Activated CD4-positive, alpha-beta T cell treated with anti-CD3 and anti-CD28 coated beads, Interleukin-2, amount 50 U/mL, for 48 hours (primary cell): ENCODE measurements around the gene TTC7B.

Source experiments
- DNase-seq, 2 experiments: peaks; one replicate each; pipeline ENCODE4 v3.0.0-alpha.2; 2020

The TTC7B gene

GRCh38 chr14:90500665-90501370, 315.4 kb downstream of the TTC7B start:
- DNase-seq, result no peak

DNA sequence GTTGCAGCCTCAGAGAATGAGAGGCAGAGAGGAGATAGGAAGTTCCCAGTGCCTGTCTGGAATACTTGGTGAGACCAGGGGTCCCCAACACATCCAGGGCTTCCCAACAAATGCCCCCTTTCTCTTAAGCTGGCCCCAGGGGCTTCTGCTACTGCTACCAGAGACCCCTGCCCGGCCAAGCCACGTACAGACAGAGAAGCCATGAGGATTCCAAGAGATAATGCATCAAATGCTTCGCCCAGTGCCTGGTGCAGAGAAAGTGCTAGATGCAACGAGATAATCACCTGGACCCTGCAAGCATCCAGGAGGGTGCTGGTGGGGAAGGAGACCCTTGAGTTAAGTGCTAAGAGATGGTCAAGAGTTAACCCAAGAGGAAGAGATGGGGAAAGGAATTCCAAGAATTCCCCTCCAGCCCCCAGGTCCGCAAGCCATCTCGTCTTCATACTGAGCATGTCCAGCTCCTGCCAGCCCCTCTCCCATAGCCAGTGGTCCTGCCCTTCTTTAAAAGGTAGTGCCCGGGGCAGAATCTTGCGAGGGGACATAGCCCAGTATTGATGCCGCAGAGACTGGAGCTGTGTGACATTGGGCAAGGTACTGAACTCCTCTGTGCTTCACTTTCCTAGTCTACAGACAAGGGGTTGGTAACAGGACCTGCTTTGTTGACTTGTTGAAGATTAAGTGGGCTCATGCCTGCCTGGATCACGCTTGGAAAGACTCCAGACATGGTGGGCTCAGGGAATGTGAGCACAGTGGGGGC, 316.1 kb downstream of the TTC7B start:
- no peak for DNase-seq

- no peak for DNase-seq
These were observed 317.1 kb downstream of the TTC7B start for GRCh38 chr14:90499121-90499520.

- no peak for DNase-seq
These were observed 318.0 kb downstream of the TTC7B start for GRCh38 chr14:90498198-90498597.

- no peak for DNase-seq
These were observed 319.9 kb downstream of the TTC7B start for GRCh38 chr14:90496379-90496778.

DNA sequence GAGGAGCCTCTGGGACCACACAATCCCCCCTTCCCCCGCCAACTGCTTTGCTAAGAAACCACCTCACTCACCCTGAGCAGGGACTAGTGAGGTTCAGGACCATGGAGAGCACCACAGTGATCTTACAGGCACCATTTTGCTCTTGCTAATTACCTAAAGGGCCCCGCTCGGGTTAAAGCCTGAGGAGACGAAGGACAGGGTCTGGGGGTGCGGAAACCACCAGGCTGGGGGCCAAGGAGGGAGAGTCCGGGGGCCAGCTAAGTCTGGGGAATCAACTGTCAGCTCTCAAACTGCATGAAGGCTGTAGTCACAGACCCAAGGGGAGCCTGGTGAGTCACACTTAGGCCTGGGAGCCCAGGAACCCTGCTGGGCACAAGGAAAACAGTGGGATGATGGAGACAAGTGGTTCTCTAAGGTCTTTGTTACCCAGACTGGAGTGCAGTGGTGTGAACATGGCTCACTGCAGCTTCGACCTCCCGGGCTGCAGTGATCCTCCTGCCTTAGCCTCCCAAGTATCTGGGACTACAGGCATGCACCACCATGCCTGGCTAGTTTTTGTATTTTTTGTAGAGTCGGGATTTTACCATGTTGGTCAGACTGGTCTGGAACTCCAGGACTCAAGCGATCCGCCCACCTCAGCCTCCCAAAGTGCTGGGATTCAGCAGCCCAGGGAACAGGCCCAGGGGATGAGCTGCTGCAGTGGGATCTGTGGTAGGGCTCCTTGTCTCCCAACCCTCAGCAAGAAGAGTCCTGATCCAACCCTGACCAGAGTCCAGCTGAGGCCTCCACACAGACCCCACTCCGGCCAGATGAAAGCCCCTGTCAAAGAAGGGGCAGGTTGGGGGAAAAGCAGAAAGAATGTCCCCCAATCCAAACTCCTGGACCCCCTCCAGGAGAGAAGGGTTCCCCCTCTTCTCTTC, 320.6 kb downstream of the TTC7B start:
- peak; percentile 24 to 43 for DNase-seq

DNA sequence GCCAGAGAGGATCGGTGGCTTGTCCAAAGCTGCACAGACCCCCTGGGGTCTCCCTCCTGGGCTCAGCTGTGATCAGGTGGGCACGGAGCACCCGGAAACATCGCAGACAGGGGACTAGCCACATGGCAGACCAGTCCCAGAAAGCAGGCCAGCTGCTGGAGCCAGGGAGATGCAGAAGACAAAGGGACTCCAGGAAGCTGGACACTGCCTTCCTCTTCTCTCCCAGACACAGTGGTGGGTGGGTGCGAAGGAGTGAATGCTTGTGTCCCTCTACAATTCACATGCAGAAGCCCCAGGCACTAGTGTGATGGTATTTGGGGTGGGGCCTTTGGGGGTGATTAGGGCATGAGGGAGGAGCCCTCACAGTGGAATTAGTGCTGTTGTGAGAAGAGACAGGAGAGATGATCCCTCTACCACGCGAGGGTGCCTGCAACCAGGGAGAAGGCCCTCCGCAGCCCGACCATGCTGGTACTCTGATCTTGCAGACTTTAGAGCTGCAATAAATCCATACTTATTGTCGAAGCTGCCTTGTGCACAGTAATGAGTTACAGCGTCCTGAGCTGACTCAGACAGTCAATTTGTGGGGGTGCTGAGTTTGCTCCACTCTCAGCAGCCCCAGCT, 324.2 kb downstream of the TTC7B start:
- DNase-seq, result no peak

DNA sequence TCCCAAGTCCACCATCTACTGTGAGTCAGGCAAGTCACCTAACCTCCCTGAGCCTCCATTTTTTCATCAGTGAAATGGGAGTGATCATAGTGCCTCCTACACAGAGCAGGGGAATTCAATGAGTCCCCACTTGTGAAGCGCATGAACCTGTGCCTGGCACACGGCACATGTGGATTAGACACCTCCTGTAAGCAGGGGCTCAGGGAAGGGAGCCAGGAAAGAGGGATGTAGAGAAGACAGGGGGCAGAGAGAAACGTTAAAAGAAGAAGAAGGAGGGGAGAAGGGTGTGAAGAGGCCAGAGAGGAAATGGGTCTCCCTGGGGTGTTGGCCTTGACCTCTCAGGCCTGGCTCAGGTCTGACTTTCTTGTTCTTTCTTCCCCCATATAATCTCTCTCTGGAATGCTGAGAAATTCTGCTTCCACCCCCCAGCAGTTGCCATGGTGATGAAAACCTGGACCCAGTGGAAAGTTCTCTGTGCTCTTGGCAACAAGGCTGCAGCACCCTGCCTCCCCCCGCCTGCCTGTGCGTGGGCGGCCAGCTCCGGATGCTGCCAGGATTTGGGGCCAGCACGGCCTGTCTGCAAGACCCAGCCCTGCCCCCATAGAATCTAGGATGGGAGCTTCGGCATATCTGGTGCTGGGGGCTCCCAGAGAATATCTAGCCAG, 324.9 kb downstream of the TTC7B start:
- DNase-seq, result no peak

DNA sequence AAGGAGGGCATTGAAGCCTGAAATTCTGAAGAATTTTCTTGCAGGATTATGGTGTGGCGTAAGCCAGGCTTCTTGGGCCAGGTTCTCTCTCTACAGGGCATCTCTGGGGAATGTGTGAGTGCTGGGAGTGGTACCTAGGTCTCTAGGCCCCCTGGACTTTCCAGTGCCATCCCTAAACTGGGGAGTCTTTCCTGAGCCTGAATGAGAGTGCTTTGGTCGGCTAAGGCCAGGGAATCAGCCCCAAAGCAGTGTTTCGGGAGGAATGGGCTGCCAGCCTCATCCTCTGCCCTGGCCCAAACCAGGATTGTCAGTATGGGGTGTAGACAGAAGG, 325.5 kb downstream of the TTC7B start:
- no peak for DNase-seq

DNA sequence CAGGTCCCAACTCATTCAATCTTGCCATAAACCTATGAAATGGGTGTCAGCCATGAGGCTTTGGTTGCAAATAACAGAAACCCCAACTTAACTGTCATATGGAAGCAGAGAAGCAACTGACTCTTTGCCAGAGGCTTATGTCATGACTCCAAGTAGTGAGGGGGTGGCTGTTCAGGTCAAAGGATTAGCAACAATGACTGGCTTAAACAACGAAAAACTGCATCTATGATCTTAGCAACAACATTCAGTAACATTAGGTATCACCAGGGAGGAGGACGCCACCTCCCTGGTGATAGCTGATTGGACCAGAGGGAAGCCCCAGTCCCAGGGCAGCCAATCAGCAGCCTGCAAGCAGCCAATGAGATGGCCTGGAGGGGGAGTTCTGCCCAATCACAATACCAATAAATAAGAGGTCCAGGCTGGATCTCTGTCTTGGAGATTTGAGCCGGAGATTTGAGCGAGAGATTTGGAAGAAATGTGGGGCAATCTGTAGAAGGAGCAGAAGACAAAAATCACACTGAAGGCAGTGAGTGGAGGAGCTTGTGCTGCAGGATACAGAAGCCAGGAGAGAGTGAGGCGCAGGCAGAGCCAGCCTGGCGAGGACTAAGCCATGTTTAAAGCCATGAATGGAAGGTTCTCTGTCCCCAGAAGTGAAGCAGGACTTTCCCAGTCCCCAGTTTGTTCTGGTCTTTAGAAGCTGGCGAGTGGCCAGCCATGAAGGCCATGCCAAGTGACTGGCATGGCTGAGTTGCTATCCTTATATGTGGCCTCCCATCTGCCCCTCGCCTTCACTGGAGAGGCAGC, 326.1 kb downstream of the TTC7B start:
- DNase-seq, result no peak

GRCh38 chr14:90489306-90489705, 326.9 kb downstream of the TTC7B start:
- no peak for DNase-seq

GRCh38 chr14:90488256-90488655, 328.0 kb downstream of the TTC7B start:
- DNase-seq, result no peak

- DNase-seq, result no peak
These were observed 328.8 kb downstream of the TTC7B start for GRCh38 chr14:90487462-90487861.

DNA sequence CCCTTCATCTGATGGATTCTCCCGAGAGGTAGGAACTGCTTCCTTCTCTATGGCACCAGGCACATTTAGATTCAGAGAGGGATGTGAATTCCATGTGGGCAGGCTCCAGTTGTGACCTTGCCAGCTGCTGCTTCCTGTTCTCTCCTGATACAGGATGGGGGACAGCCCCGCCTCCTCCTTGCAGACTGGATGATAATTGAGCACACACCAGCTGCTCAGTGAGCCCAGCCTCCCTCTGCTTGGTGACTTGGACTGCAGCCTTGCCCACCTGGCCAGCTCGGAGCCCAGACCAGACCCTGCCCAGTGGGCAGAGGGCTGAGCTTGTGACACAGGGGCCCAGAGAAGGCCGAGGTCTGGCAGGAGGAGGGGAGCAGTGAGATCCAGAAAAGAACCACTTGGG, 329.2 kb downstream of the TTC7B start:
- DNase-seq, result no peak

- DNase-seq, result no peak
These were observed 331.9 kb downstream of the TTC7B start for GRCh38 chr14:90484291-90484690.

DNA sequence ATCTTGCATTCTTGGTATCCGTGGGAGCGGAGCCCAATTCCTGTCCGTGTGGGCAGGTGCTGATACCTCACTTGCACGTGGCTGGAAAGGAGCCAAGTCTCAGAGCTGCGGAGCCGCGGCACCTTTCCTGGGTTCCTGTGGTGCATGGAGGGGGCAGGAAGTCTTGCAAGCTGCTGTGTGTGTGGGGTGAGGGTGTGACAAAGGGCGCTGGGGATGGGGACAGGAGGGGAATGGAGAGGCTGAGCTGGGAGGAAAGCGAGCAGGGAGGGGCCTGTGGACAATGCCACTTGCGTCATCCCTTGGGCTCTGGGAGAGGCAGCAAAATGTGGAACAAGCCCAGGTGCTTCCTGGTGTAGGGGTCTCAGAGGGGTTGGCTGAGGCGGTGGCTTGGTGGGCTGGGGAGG, 332.7 kb downstream of the TTC7B start:
- DNase-seq, result peak; percentile 9 to 17

DNA sequence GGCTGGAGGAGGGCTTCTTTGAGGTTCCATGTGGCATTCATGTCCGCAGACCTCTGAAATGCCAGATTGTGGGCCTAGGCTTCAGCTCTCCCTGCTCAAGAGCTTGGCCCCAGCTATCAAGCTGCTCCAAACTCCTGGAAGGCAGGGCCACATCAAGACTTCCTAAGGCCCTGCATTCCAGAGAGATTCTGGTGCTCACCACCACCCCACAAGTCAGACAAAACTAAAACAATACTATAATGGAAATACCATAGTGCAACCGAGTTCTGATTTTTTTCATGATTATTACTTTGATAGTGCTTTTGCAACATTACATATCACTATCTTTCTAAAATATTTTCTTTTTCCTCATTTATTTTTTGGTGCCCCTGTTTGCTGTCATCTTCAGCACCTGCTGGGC, 333.1 kb downstream of the TTC7B start:
- no peak for DNase-seq

DNA sequence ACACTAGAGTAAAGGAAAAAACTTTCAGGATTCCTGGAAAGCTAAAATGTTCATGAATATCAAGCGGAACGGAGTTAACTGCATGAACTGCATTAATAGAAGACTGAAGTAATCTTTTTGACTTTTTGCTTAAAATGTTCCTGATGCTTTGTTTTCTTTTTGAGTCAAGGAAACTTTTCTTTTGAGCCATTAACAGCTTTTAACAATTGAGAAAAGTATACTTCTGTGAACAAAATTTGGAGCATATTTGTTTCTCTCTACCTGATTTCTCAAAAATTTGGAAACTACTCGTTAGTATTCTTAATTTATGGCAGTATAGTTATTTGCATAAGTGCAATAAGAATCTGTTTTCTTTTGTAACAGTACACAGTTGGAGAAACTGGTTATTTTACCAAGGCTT, 340.9 kb downstream of the TTC7B start:
- no peak for DNase-seq
